A549 treated with GW870086 at 1 μM for 4 hours (cell line): ENCODE data around the gene RHBDF2. TPM values are rescaled to one million over a fixed set of nuclear protein-coding genes. Genes with fewer than 3 reads are reported as not detected.

Source experiments
- total RNA-seq: library from RNA; stranded (reverse); fragments of 200-300 nt; extraction: Qiagen RNA extraction; gene quantifications from 5 replicates; pipeline ENCODE4 v1.2.3, GENCODE V29; 2022; ENCODE audit warnings: low read depth

The RHBDF2 gene
- total RNA-seq: 52.4 to 67.1 TPM (median 60.7 TPM) in 5 replicates

GRCh38 chr17:76501018-76501826 is at the start of gene RHBDF2:
TSS of gene RHBDF2 (minus strand) at chr17:76501423. CDS start at chr17:76481524, 19,899 bp downstream.

GRCh38 chr17:76539631-76540271 is 38.5 kb upstream of the RHBDF2 start, which contains the start of gene PRCD:
TSS of gene PRCD (plus strand) at chr17:76540044. CDS start at chr17:76540142, 98 bp downstream.

GRCh38 chr17:76537578-76538280 is 36.5 kb upstream of the RHBDF2 start, which contains the start of gene CYGB:
TSS of gene CYGB (minus strand) at chr17:76537709. CDS start at chr17:76537542, 167 bp downstream.

GRCh38 chr17:76467366-76467765 is 33.9 kb downstream of the RHBDF2 start, which contains the start of gene AANAT:
TSS of gene AANAT (plus strand) at chr17:76467603. CDS start at chr17:76468747, 1,144 bp downstream.

GRCh38 chr17:76452660-76453430 is 48.4 kb downstream of the RHBDF2 start, which contains the start of gene UBE2O:
TSS of gene UBE2O (minus strand) at chr17:76453152. CDS start at chr17:76453141, 11 bp downstream.

Other genes starting within 250 kb of the RHBDF2 start
- 72.5 to 135 TPM (median 115 TPM) in 5 replicates for gene UBALD2, start 236.1 kb downstream of the RHBDF2 start, total RNA-seq
- gene QRICH2, start 193.1 kb downstream of the RHBDF2 start, total RNA-seq: 0.58 to 1.2 TPM (median 0.87 TPM) in 5 replicates
- 57.5 to 64.2 TPM (median 59.4 TPM) in 5 replicates for gene PRPSAP1, start 147.5 kb downstream of the RHBDF2 start, total RNA-seq
- 38.3 to 52.8 TPM (median 45.0 TPM) in 5 replicates for gene SPHK1, start 116.8 kb downstream of the RHBDF2 start, total RNA-seq
- gene UBE2O, start 48.3 kb downstream of the RHBDF2 start, total RNA-seq: 30.4 to 37.2 TPM (median 33.1 TPM) in 5 replicates
- gene AANAT, start 33.8 kb downstream of the RHBDF2 start, total RNA-seq: 0.15 to 0.78 TPM (median 0.41 TPM) in 5 replicates
- gene CYGB, start 36.3 kb upstream of the RHBDF2 start, total RNA-seq: 0.56 to 1.6 TPM (median 1.0 TPM) in 5 replicates
- not detected in 5 replicates for gene PRCD, start 38.6 kb upstream of the RHBDF2 start, total RNA-seq
- gene ST6GALNAC2, start 84.4 kb upstream of the RHBDF2 start, total RNA-seq: 0.10 to 0.67 TPM (median 0.47 TPM) in 5 replicates
- 0.06 to 0.54 TPM (median 0.49 TPM) in 3 of 5 replicates, not detected in the others for gene ST6GALNAC1, start 142.3 kb upstream of the RHBDF2 start, total RNA-seq
- 60.6 to 68.0 TPM (median 65.9 TPM) in 5 replicates for gene MXRA7, start 209.5 kb upstream of the RHBDF2 start, total RNA-seq
- gene JMJD6, start 225.2 kb upstream of the RHBDF2 start, total RNA-seq: 68.7 to 79.5 TPM (median 77.1 TPM) in 5 replicates
- 52.7 to 65.8 TPM (median 62.2 TPM) in 5 replicates for gene METTL23, start 225.4 kb upstream of the RHBDF2 start, total RNA-seq
- gene SRSF2, start 235.9 kb upstream of the RHBDF2 start, total RNA-seq: 421 to 439 TPM (median 430 TPM) in 5 replicates
- 17.1 to 21.6 TPM (median 20.7 TPM) in 5 replicates for gene MFSD11, start 236.7 kb upstream of the RHBDF2 start, total RNA-seq